Measurements from ENCODE around the gene EPHA2.

DNA sequence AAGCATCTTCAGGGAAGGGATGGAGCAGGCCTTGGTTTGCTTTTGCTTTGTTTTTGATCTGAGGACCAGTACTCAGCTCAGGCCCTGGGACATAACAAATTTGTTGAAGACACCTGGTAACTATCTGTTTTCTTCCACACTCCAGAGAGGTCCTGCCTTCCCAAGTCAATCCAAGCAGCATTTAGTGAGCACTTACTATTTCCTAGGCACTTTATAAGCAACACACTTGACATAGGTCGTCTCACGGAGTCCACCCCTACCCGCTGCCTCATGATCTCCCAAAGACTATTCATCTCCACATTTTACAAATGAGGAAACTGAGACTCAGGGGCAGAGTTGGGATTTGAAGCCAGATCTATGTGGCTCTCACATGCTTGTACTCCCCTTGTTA, 14.4 kb upstream of the EPHA2 start:
- TF ChIP-seq, protein P1, sequence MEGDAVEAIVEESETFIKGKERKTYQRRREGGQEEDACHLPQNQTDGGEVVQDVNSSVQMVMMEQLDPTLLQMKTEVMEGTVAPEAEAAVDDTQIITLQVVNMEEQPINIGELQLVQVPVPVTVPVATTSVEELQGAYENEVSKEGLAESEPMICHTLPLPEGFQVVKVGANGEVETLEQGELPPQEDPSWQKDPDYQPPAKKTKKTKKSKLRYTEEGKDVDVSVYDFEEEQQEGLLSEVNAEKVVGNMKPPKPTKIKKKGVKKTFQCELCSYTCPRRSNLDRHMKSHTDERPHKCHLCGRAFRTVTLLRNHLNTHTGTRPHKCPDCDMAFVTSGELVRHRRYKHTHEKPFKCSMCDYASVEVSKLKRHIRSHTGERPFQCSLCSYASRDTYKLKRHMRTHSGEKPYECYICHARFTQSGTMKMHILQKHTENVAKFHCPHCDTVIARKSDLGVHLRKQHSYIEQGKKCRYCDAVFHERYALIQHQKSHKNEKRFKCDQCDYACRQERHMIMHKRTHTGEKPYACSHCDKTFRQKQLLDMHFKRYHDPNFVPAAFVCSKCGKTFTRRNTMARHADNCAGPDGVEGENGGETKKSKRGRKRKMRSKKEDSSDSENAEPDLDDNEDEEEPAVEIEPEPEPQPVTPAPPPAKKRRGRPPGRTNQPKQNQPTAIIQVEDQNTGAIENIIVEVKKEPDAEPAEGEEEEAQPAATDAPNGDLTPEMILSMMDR (IDR thresholded peaks at IDR 0.05) = no peak
- TF ChIP-seq EP300 (IDR thresholded peaks at IDR 0.05) = no peak
- no peak for TF ChIP-seq POLR2A (IDR thresholded peaks at IDR 0.05)
